Uterus (tissue), 4 donors: Measurements from ENCODE around the gene GSTM4. TPM values are rescaled to one million over a fixed set of nuclear protein-coding genes. Genes with fewer than 3 reads are reported as not detected.

Experiments
- DNase-seq, 2 donors: peaks; one replicate each; pipeline ENCODE4 v3.0.0-alpha.2; 2019 to 2020
- H3K27ac ChIP-seq, 2 donors: fragments of 200-600 bp; sonication (generic); 1 replicate in 1 of 2; 2 replicates in 1 of 2; pipeline ENCODE4 v1.5.1; 2016 to 2018
- H3K27me3 ChIP-seq, 2 donors: fragments of 200-600 bp; sonication (generic); one replicate each; pipeline ENCODE4 v1.5.1; 2018 to 2019; ENCODE audit warnings: control low read depth in 1 of 2
- H3K36me3 ChIP-seq, 2 donors: fragments of 200-600 bp; sonication (generic); one replicate each; pipeline ENCODE4 v1.5.1; 2019; ENCODE audit warnings: control low read depth in 1 of 2
- H3K4me1 ChIP-seq, 2 donors: fragments of 200-600 bp; sonication (generic); one replicate each; pipeline ENCODE4 v1.5.1; 2018 to 2019; ENCODE audit warnings: control low read depth in 1 of 2
- H3K4me3 ChIP-seq, 2 donors: fragments of 200-600 bp; sonication (generic); 1 replicate in 1 of 2; 2 replicates in 1 of 2; pipeline ENCODE4 v1.5.1; 2018 to 2019; ENCODE audit warnings: mild to moderate bottlenecking in 1 of 2
- H3K9me3 ChIP-seq, 2 donors: fragments of 200-600 bp; sonication (generic); one replicate each; pipeline ENCODE4 v1.5.1; 2019; ENCODE audit warnings: control low read depth in 1 of 2
- POLR2A ChIP-seq, 2 donors: fragments of 450-650 bp; IDR thresholded peaks; one replicate each; pipeline ENCODE4 v1.6.1; 2016; ENCODE audit warnings: antibody characterized with exemption in 2 of 2, mild to moderate bottlenecking in 1 of 2, moderate library complexity in 1 of 2
- intact Hi-C: fragments of 100-400 bp; cut with DNase I; formaldehyde crosslinking; loops from one replicate; pipeline ENCODE4 v1.15.1; 2023; ENCODE audit warnings: low total_unique reads
- total RNA-seq, 4 donors: library from RNA; depleted of rRNA in 3 of 4; stranded (reverse); fragments of >200 nt in 3 of 4; gene quantifications; one replicate each; pipeline versions ENCODE4 v1.1.0 to v1.2.4, GENCODE V29; 2014 to 2023
- TF ChIP-seq, protein P1 (sequence below), 4 experiments: fragments of 200-600 bp in 2 of 4; fragments of 450-650 bp in 2 of 4; sonication (generic) in 2 of 4; IDR thresholded peaks; one replicate each; pipeline ENCODE4 v1.5.1; 2016 to 2019; ENCODE audit warnings: antibody characterized with exemption in 4 of 4, mild to moderate bottlenecking in 2 of 4, moderate library complexity in 1 of 4
- donor health status: DM: yes; HTN: yes; CAD: no.

Gene GSTM4
- total RNA-seq, 4 donors from 2014 or later, result 7.6 to 43.5 (median 20.7) TPM

DNA sequence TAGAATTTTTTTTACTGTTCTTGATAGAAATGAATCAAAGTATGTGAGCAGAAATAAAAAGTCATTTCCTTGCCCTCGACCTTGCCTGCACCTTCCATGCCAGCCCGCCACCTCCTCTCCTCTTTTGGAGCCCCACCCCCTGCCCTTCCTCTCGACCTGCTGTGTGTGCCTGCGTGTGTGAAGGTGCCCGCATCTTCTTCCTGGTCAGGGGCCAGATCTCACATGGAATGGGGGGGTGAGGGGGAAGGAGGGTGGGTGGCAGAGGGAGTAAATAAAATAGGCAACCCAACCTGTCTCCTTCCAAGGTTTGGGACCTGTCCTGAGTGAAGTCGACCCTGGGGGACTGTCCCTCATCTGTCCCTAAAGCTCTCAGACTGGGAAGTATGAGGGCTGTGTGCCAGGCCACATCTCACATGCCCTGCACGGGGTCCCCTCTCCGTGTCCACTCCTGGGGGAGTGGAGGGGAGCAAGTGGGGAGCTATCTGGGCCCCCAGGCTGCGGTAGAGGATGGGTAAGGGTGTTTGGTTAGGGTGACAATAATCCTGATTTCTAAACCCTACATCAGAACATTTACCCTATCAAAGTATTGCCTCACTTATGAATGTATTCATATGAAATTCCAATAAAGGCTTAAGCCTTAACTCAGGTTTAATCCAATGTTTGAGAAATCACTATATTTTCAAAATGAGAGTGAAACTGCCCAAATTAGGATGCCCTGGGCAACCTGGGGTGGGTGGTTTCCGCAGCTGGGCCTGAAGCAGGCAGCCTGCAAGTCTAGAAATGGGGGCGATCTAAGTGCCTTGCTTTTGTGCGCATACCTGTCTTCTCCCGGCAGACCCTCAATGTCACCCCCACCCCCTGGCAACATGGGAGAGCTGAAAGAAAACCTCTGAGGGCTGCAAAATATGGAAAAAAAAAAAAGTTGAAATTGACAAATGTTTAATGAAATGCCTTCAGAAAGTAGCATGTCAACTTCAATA is 20.8 kb upstream of the GSTM4 start:
- intact Hi-C loops, result loop anchor here (10.0 kb wide), 1 partner anchor 90 kb away; the partner anchor contains the start of gene GNAI3
- TF ChIP-seq POLR2A (IDR thresholded peaks at IDR 0.05), result no peak
- TF ChIP-seq, protein P1, sequence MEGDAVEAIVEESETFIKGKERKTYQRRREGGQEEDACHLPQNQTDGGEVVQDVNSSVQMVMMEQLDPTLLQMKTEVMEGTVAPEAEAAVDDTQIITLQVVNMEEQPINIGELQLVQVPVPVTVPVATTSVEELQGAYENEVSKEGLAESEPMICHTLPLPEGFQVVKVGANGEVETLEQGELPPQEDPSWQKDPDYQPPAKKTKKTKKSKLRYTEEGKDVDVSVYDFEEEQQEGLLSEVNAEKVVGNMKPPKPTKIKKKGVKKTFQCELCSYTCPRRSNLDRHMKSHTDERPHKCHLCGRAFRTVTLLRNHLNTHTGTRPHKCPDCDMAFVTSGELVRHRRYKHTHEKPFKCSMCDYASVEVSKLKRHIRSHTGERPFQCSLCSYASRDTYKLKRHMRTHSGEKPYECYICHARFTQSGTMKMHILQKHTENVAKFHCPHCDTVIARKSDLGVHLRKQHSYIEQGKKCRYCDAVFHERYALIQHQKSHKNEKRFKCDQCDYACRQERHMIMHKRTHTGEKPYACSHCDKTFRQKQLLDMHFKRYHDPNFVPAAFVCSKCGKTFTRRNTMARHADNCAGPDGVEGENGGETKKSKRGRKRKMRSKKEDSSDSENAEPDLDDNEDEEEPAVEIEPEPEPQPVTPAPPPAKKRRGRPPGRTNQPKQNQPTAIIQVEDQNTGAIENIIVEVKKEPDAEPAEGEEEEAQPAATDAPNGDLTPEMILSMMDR (IDR thresholded peaks at IDR 0.05), result no peak
- peaks cover 4 to 6% of the 10 kb centered on the region in 2 donors for H3K4me1 ChIP-seq

DNA sequence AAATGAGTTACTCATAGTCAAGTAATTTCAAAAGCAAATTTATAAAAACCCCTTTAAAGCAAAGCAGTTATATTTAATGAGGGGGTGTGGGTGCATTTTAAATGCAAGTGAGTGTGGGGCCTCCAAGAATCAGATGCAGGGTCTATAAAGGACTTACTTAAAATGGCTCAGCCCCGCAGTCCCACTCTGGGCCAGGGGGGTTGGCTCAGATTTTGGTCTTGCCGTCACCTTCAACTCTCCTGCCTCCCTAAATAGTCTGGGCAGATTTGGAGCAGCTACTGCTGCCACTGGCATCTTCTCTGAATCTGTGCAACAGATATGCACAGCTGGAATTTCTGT is 20.1 kb upstream of the GSTM4 start:
- no peak for TF ChIP-seq POLR2A (IDR thresholded peaks at IDR 0.05)
- H3K27me3 ChIP-seq, result no peaks in the 10 kb centered on the region
- H3K4me1 ChIP-seq, result peaks cover 4 to 6% of the 10 kb centered on the region in 2 donors
- DNase-seq, result no peak
- no peak overlapping the region for H3K4me3 ChIP-seq
- H3K9me3 ChIP-seq, result no peaks in the 10 kb centered on the region
- no peaks in the 10 kb centered on the region for H3K36me3 ChIP-seq
- no peak overlapping the region for H3K27ac ChIP-seq
- intact Hi-C loops, result loop anchor here (10.0 kb wide), 1 partner anchor 91 kb away; the partner anchor contains the start of gene GNAI3

More for the DNA sequence above, 20.8 kb upstream of the GSTM4 start:
- H3K27ac ChIP-seq, result no peak overlapping the region
- H3K9me3 ChIP-seq, result no peaks in the 10 kb centered on the region
- no peaks in the 10 kb centered on the region for H3K36me3 ChIP-seq
- H3K27me3 ChIP-seq, result no peaks in the 10 kb centered on the region
- H3K4me3 ChIP-seq, result no peak overlapping the region
- no peak for DNase-seq

DNA sequence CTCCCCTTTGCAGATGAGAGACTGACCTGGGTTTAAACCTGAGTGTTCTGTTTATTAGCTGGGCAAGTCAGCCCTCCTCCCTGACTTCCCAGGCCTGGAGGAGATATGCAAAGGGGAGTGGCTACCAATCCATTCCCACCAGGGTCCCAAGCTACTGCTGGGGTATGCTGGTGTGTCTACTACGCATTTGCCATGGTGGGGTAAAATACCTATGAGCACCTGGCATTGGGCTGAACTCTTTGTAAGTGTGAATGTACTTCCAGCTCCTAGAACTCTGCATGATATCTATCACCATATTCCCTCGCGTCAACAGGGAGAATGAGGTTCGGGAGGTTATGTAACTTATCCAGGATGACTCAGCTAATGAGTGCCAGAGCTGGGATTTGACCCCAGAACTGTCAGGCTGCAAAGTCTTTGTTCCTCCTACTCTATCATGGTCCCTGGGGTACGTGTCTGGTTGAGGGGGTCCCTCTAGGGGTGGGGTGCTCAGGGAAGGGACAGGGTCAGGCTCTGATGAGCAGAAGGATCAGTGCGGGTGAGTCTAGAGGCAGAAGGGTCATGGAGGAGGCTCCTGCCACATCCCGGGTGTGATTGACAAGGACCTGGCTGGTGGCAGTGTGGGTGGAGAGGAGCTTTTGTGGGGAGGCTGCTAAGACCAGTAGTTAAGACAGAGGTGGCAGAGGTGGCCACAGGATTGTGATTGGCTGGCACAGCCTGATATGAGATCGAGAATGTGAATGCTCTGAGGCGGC is 19.5 kb upstream of the GSTM4 start:
- Histone ChIP-seq H3K36me3 (no peaks in the 10 kb centered on the region), H3K4me3 (no peak overlapping the region), H3K4me1 (peaks cover 4 to 6% of the 10 kb centered on the region in 2 donors), H3K27ac (peak overlapping the region in 1 of 2 donors; percentile 44), H3K9me3 (no peaks in the 10 kb centered on the region), H3K27me3 (no peaks in the 10 kb centered on the region)
- no peak for DNase-seq
- intact Hi-C loops, result loop anchor here (10.0 kb wide), 1 partner anchor 92 kb away; the partner anchor contains the start of gene GNAI3
- TF ChIP-seq, protein P1 (IDR thresholded peaks at IDR 0.05), result no peak
- no peak for TF ChIP-seq POLR2A (IDR thresholded peaks at IDR 0.05)

DNA sequence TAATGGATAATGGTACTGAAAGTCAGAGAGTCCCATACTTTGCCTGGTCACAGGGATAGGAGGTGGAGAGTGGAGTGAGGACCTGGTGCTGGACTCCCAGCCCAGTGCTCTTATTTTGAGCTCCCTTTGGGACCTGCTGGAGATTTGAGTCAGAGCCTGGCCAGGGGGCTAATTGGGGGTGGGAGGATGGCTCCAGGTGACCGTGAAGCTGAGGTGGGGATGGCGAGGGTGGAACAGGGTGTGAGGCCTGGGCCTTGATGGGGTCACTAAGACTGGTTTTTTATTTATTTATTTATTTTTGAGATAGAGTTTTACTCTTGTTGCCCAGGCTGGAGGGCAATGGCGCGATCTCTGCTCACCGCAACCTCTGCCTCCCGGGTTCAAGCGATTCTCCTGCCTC is 18.5 kb upstream of the GSTM4 start:
- Histone ChIP-seq H3K27ac (no peak overlapping the region), H3K4me3 (no peak overlapping the region), H3K9me3 (no peaks in the 10 kb centered on the region), H3K27me3 (no peaks in the 10 kb centered on the region), H3K36me3 (no peaks in the 10 kb centered on the region), H3K4me1 (peaks cover 4 to 6% of the 10 kb centered on the region in 2 donors)
- intact Hi-C loops, result loop anchor here (10.0 kb wide), 1 partner anchor 93 kb away; the partner anchor contains the start of gene GNAI3
- TF ChIP-seq, protein P1 (IDR thresholded peaks at IDR 0.05), result no peak
- TF ChIP-seq POLR2A (IDR thresholded peaks at IDR 0.05), result no peak
- DNase-seq, result no peak

DNA sequence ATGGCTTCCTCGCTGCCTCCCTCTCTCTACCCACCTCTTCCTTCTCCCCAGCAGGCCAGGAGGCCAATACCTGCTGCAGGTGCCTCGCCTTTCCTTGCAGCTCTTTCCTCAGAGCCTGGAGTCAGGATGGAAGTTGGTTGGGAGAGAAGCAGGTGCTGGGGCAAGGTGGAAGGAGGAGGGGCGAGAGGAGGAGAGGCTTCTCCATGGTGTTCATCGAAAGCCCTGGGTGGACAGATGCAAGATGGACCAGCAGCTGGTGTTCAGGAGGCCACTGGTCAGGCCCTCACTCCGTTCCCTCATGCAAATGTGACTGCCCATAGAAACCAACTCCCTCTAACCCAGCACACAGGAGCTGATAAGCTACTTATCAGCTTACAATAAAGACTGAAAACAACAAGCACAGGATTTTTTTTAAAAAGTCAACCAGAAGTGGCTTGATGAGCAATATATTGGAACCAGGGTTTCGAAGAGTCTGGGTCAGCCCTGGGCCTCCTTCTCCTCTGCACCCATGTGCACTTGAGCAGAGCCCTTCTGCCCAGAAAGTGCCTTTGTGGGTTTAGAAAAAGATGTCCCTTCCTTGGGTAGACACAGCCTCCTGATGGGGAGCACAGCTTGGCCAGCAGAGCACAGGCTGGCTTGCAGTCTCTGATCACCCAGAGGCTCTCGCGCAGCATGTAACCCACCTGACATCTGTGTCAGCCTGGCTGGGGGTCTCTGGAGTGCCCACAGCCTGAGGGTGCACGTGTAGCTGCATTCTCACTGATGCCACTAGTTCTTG is 16.6 kb upstream of the GSTM4 start:
- TF ChIP-seq POLR2A (IDR thresholded peaks at IDR 0.05), result no peak
- TF ChIP-seq, protein P1 (IDR thresholded peaks at IDR 0.05), result no peak
- Histone ChIP-seq H3K9me3 (no peaks in the 10 kb centered on the region), H3K4me3 (no peak overlapping the region), H3K4me1 (peaks cover 4 to 6% of the 10 kb centered on the region in 2 donors), H3K36me3 (no peaks in the 10 kb centered on the region), H3K27me3 (no peaks in the 10 kb centered on the region), H3K27ac (no peak overlapping the region)
- intact Hi-C loops, result loop anchor here (10.0 kb wide), 1 partner anchor 94 kb away; the partner anchor contains the start of gene GNAI3
- no peak for DNase-seq
